OCI-LY7 (cell line): ENCODE data around the gene VPS13D.

ENCODE experiments used
- EZH2phosphoT487 ChIP-seq: fragments of 200-600 bp; sonication (generic); IDR thresholded peaks from 2 replicates; pipeline ENCODE4 v1.6.1; 2018; ENCODE audit warnings: low read depth, borderline replicate concordance, mild to moderate bottlenecking, mixed run types, antibody characterized with exemption, low read length, moderate library complexity, mixed read lengths
- TF ChIP-seq, protein P1 (sequence below): fragments of 200-600 bp; sonication (generic); conservative IDR thresholded peaks from 2 replicates; pipeline ENCODE4 v1.5.1; 2014; ENCODE audit warnings: mild to moderate bottlenecking, antibody characterized with exemption, low read length, moderate library complexity, mixed read lengths

DNA sequence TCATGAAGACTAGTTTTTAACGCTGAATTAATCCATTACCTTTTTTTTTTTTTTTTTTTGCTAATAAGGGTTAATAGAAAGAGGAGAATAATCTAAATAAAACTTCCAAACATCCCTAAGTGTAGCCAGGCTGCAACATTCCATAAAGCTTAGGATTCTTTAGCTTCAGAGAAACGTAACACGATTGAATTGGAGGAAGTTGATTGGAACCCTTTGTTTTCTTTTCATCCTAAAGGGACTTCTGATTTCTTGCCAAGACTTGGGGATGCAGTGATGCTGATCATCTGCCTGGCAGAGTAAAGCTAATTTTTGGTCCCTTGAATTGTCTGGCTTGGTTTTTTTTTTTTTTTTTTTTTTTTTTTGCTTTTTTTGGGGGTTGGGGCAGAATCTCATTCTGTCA, 142.9 kb downstream of the VPS13D start:
- TF ChIP-seq, protein P1, sequence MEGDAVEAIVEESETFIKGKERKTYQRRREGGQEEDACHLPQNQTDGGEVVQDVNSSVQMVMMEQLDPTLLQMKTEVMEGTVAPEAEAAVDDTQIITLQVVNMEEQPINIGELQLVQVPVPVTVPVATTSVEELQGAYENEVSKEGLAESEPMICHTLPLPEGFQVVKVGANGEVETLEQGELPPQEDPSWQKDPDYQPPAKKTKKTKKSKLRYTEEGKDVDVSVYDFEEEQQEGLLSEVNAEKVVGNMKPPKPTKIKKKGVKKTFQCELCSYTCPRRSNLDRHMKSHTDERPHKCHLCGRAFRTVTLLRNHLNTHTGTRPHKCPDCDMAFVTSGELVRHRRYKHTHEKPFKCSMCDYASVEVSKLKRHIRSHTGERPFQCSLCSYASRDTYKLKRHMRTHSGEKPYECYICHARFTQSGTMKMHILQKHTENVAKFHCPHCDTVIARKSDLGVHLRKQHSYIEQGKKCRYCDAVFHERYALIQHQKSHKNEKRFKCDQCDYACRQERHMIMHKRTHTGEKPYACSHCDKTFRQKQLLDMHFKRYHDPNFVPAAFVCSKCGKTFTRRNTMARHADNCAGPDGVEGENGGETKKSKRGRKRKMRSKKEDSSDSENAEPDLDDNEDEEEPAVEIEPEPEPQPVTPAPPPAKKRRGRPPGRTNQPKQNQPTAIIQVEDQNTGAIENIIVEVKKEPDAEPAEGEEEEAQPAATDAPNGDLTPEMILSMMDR, result no peak
- TF ChIP-seq EZH2phosphoT487, result no peak
